NCI-H446 treated with DMSO at 0.1 percent for 48 hours (cell line): ENCODE results near the gene GALC.
A peak's percentile ranks its signal among the peaks of the same experiment; 100 is the strongest.

Experiments
- DNase-seq: peaks from one replicate; lab custom pipeline; 2025; lab: John Stamatoyannopoulos, UW

The GALC gene

GRCh38 chr14:87955501-87955900 is 37.5 kb downstream of the GALC start:
- DNase-seq: no peak

GRCh38 chr14:87952307-87953094 is 40.5 kb downstream of the GALC start:
- DNase-seq: no peak

GRCh38 chr14:87944987-87945604 is 47.9 kb downstream of the GALC start:
- peak; percentile 6 for DNase-seq

- no peak for DNase-seq
These were observed 52.1 kb downstream of the GALC start for GRCh38 chr14:87940894-87941293.

GRCh38 chr14:87940382-87940781 is 52.6 kb downstream of the GALC start:
- no peak for DNase-seq

GRCh38 chr14:87935886-87936285 is 57.1 kb downstream of the GALC start:
- DNase-seq: no peak

GRCh38 chr14:87935081-87935828 is 57.7 kb downstream of the GALC start:
- DNase-seq: no peak

GRCh38 chr14:87934185-87934584 is 58.8 kb downstream of the GALC start:
- no peak for DNase-seq

- DNase-seq: no peak
These were observed 76.1 kb downstream of the GALC start for GRCh38 chr14:87916886-87917275.

GRCh38 chr14:87916103-87916885 is 76.7 kb downstream of the GALC start:
- no peak for DNase-seq

GRCh38 chr14:87908550-87908949 is 84.4 kb downstream of the GALC start:
- DNase-seq: no peak

GRCh38 chr14:87901652-87902051 is 91.3 kb downstream of the GALC start:
- DNase-seq: no peak

- no peak for DNase-seq
These were observed 91.7 kb downstream of the GALC start for GRCh38 chr14:87901236-87901635.

GRCh38 chr14:87899228-87899627 is 93.8 kb downstream of the GALC start:
- DNase-seq: no peak

GRCh38 chr14:87898301-87898700 is 94.7 kb downstream of the GALC start:
- DNase-seq: no peak

- DNase-seq: peak; percentile 38
These were observed 96.3 kb downstream of the GALC start for GRCh38 chr14:87896393-87897380.

- DNase-seq: no peak
These were observed 98.1 kb downstream of the GALC start for GRCh38 chr14:87894920-87895319.

GRCh38 chr14:87892763-87893162 is 100.2 kb downstream of the GALC start:
- no peak for DNase-seq

- DNase-seq: no peak
These were observed 104.6 kb downstream of the GALC start for GRCh38 chr14:87888136-87888999.

GRCh38 chr14:87883750-87884149 is 109.2 kb downstream of the GALC start:
- DNase-seq: no peak
